GM12878 (cell line): ENCODE data around the gene CDKN2B. TPM values are rescaled to one million over a fixed set of nuclear protein-coding genes. Genes with fewer than 3 reads are reported as not detected.

ENCODE experiments used
- ATAC-seq: fragments of 200-7000 bp; cut with Tn5 transposase; 3 replicates; pipeline ENCODE4 v1.9.1; 2020; ENCODE audit warnings: mild to moderate bottlenecking, moderate library complexity
- BruUV-seq: library from RNA; stranded (reverse); fragments of 400-500 nt; replicated peaks from 2 replicates; lab custom pipeline; 2021; lab: Mats Ljungman, UMichigan
- CTCF ChIA-PET: fragments of 300-600 bp; sonication (Branson Sonifier 250); formaldehyde crosslinking; extraction: SDS; loops from one replicate; lab custom pipeline; 2021; ENCODE audit warnings: inconsistent platforms; lab: Yijun Ruan, JAX
- POLR2A ChIA-PET: fragments of 350-600 bp; formaldehyde crosslinking; extraction: SDS; loops from one replicate; lab custom pipeline; 2021; ENCODE audit warnings: inconsistent platforms; lab: Charles Lee
- RAD21 ChIA-PET: fragments of 300-600 bp; sonication (Branson Sonifier 250); formaldehyde crosslinking; loops from one replicate; lab custom pipeline; 2023; ENCODE audit warnings: antibody characterized with exemption; ENCODE audit not compliant: unreplicated experiment; lab: Charles Lee
- SMC1A ChIA-PET: fragments of 300-600 bp; sonication (Branson Sonifier 250); formaldehyde crosslinking; loops from one replicate; lab custom pipeline; 2023; ENCODE audit not compliant: unreplicated experiment, uncharacterized antibody; lab: Charles Lee
- DNase-seq: peaks from one replicate; pipeline ENCODE4 v3.0.0-alpha.2; 2011; ENCODE audit warnings: low read depth, low spot score
- FAIRE-seq: peaks from 3 replicates; lab custom pipeline; 2011; peaks lifted over from hg19 to GRCh38; lab: Jason Lieb, UNC
- H2AFZ ChIP-seq: 2 replicates; pipeline ENCODE4 v1.6.0; 2011; ENCODE audit warnings: low read depth, low read length, control low read depth; ENCODE audit not compliant: control insufficient read depth
- H3K27ac ChIP-seq: 2 replicates; pipeline ENCODE4 v1.5.1; 2011; ENCODE audit warnings: control low read depth; ENCODE audit not compliant: control insufficient read depth, insufficient read depth
- H3K27me3 ChIP-seq, 2 experiments: replicated peaks in 1 of 2; 2 replicates each; pipeline versions ENCODE4 v1.6.0 to v1.6.1; 2011; ENCODE audit warnings: low read length in 1 of 2; ENCODE audit not compliant: control insufficient read depth in 2 of 2, insufficient read depth in 2 of 2
- H3K36me3 ChIP-seq, 2 experiments: 2 replicates each; pipeline ENCODE4 v1.5.1; 2011; ENCODE audit warnings: low read length in 1 of 2; ENCODE audit not compliant: control insufficient read depth in 2 of 2, insufficient read depth in 2 of 2
- H3K4me1 ChIP-seq: 2 replicates; pipeline ENCODE4 v1.6.1; 2011; ENCODE audit warnings: mild to moderate bottlenecking, low read length, moderate library complexity, mixed read lengths; ENCODE audit not compliant: control insufficient read depth, insufficient read depth
- H3K4me2 ChIP-seq: 2 replicates; pipeline ENCODE4 v1.6.0; 2011; ENCODE audit warnings: control low read depth; ENCODE audit not compliant: control insufficient read depth, insufficient read depth
- H3K4me3 ChIP-seq: fragments of 200-600 bp; sonication (generic); 2 replicates; pipeline ENCODE4 v1.5.1; 2016
- H3K79me2 ChIP-seq: 2 replicates; pipeline ENCODE4 v1.6.0; 2011; ENCODE audit warnings: low read length; ENCODE audit not compliant: control insufficient read depth, insufficient read depth
- H3K9ac ChIP-seq: 2 replicates; pipeline ENCODE4 v1.8.0; 2011; ENCODE audit warnings: low read length, control low read depth, mixed read lengths; ENCODE audit not compliant: control insufficient read depth, insufficient read depth
- H3K9me3 ChIP-seq: replicated peaks from 3 replicates; pipeline ENCODE4 v1.5.1; 2011; ENCODE audit warnings: mild to moderate bottlenecking, low read length; ENCODE audit not compliant: control insufficient read depth, insufficient read depth
- H4K20me1 ChIP-seq: 2 replicates; pipeline ENCODE4 v1.6.0; 2011; ENCODE audit not compliant: control insufficient read depth, insufficient read depth
- CHD2 ChIP-seq: IDR thresholded peaks from 2 replicates; pipeline ENCODE4 v1.6.1; 2011; ENCODE audit warnings: low read depth, low read length, improper control_type of control experiment, borderline replicate concordance
- IKZF1 ChIP-seq: fragments of 450-650 bp; conservative IDR thresholded peaks from 2 replicates; pipeline ENCODE4 v1.6.1; 2017; ENCODE audit warnings: antibody characterized with exemption, mild to moderate bottlenecking
- NR2C1 ChIP-seq: fragments of 450-650 bp; IDR thresholded peaks from 2 replicates; pipeline ENCODE4 v1.6.1; 2017; ENCODE audit warnings: antibody characterized with exemption, mild to moderate bottlenecking, moderate library complexity
- SMAD1 ChIP-seq: fragments of 450-650 bp; IDR thresholded peaks from 2 replicates; pipeline ENCODE4 v1.6.1; 2018; ENCODE audit warnings: mild to moderate bottlenecking, low read depth; ENCODE audit not compliant: partially characterized antibody
- USF2 ChIP-seq: IDR thresholded peaks from 2 replicates; pipeline ENCODE4 v1.6.1; 2011; ENCODE audit warnings: low read depth, low read length, improper control_type of control experiment, borderline replicate concordance
- ZNF24 ChIP-seq: fragments of 450-650 bp; IDR thresholded peaks from 2 replicates; pipeline ENCODE4 v1.6.1; 2017; ENCODE audit warnings: antibody characterized with exemption, mild to moderate bottlenecking
- WGBS: methylation state at CpG from one replicate; pipeline ENCODE4 v1.1.6; 2016; ENCODE audit warnings: low lambda C conversion rate; ENCODE audit not compliant: insufficient replicate concordance, insufficient coverage; ENCODE audit errors: missing lambda C conversion rate; 5-methylcytosine and 5-hydroxymethylcytosine counted together
- in situ Hi-C: fragments of 300-500 bp; cut with MboI; formaldehyde crosslinking; loops from 9 replicates; pipeline ENCODE4 v1.14.3; 2018; ENCODE audit warnings: mixed read lengths
- intact Hi-C: fragments of 100-400 bp; cut with micrococcal nuclease; formaldehyde crosslinking; loops from one replicate; pipeline ENCODE4 v1.14.2; 2022; ENCODE audit not compliant: unreplicated experiment
- polyA plus RNA-seq, 11 experiments: library from polyadenylated mRNA; depleted of rRNA in 4 of 11; unstranded in 6 of 11; stranded (reverse) in 5 of 11; fragments of >200 nt; fragmentation: Nextera tagmentation in 4 of 11; fragmentation: Illumina TruSeq in 1 of 11; extraction: Ambion mirVana in 4 of 11; extraction: Trizol in 1 of 11; gene quantifications; 1 replicate in 1 of 11; 2 replicates in 10 of 11; pipeline versions ENCODE4 v1.2.1 to v1.2.3, GENCODE V29; 2011 to 2016; ENCODE audit warnings: inconsistent platforms in 2 of 11, missing spikeins in 2 of 11, low read depth in 1 of 11
- total RNA-seq, 4 experiments: library from RNA; depleted of rRNA in 3 of 4; stranded (reverse); fragments of >200 nt in 3 of 4; fragmentation: Illumina TruSeq in 1 of 4; extraction: Trizol in 1 of 4; gene quantifications; 2 replicates each; pipeline versions ENCODE4 v1.2.1 to v1.2.3, GENCODE V29; 2013 to 2021

CDKN2B gene
- total and polyA plus RNA-seq, 10 of the 15 experiments (the other 5 are each of a cell fraction or from before 2014, with no cell fraction given), result 0.03 to 0.47 (median 0.08) TPM; not detected in 1

GRCh38 chr9:21970800-21971640 lies 38.1 kb downstream of the CDKN2B start:
- H3K4me1 ChIP-seq, result no peaks in the 10 kb centered on the region
- TF ChIP-seq SMAD1 (no peak), NR2C1 (no peak), CHD2 (no peak), IKZF1 (no peak), ZNF24 (no peak), USF2 (no peak)
- H3K4me3 ChIP-seq, result no peak overlapping the region
- no peak overlapping the region for H3K27ac ChIP-seq
- SMC1A ChIA-PET, result interaction anchor here (0.8 to 1.3 kb wide), 2 partner anchors 21 to 99 kb away, joined by 3 to 6 read pairs; no protein-coding TSS in a partner anchor
- ATAC-seq (no peak), FAIRE-seq (no peak), DNase-seq (no peak)
- no peaks in the 10 kb centered on the region for H3K36me3 ChIP-seq
- H2AFZ ChIP-seq, result no peak overlapping the region
- in situ Hi-C loops, result no loop called here
- no peaks in the 10 kb centered on the region for H4K20me1 ChIP-seq
- POLR2A ChIA-PET, result no interaction called here
- H3K27me3 ChIP-seq, result peaks cover 0 to 11% of the 10 kb centered on the region in 2 experiments; a peak in 1 of 4 replicates
- CTCF ChIA-PET, result no interaction called here
- intact Hi-C loops, result no loop called here
- 92% methylated on average over 31 of the region's 45 CpGs for WGBS
- H3K79me2 ChIP-seq, result no peaks in the 10 kb centered on the region
- no TSS peak for BruUV-seq
- no peak overlapping the region for H3K4me2 ChIP-seq
- no peak overlapping the region for H3K9ac ChIP-seq
- RAD21 ChIA-PET, result no interaction called here
- peaks cover 8% of the 10 kb centered on the region; the same call in 1 of the 3 replicates for H3K9me3 ChIP-seq
